CD4-positive, alpha-beta T cell treated with Interleukin-21 for 1 hour (primary cell): ENCODE results near the gene SH3BGRL3.
"Not testable (repeated sequence)": the region's sequence is repeated elsewhere in the genome, so short reads cannot be mapped to it uniquely, and the experiment has no call there.

Experiments used
- DNase-seq: peaks from one replicate; pipeline ENCODE4 v3.0.0-alpha.2; 2020

SH3BGRL3 gene

DNA sequence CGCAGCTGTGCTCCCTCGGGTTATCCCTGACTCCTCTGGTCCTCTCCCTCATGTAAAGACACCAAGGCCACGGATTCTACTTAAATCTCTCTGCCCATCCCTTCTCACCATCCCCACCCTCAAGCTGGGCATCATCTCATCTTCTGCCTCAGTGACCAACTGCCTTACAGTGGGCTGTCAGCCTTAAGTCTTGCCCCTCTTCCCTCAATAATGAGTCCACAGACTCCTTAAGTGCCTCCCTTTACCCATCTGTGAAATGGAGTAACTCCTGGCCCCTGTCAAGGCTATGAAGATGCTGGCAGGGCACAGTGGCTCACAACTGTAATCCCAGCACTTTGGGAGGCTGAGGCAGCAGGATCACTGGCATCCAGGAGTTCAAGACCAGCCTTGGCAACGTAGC lies 12.1 kb downstream of the SH3BGRL3 start:
- no peak for DNase-seq

DNA sequence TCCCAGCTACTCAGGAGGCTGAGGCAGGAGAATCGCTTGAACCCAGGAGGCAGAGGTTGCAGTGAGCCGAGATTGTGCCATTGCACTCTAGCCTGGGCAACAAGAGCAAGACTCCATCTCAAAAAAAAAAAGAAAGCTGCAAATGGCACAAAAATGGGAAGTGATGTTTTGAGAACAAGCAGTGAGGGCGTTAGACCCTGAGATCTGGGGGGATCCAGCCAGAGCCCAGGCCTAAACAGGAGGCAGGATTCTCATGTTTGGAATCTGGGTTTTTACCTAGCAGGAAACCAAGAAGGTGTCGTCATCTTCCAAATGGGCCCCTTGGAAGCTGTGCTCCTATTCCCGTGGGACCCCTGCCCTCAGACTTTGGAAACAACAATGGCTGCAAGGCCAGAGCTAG lies 12.8 kb downstream of the SH3BGRL3 start:
- DNase-seq: not testable (repeated sequence)

- DNase-seq: no peak
Observed at GRCh38 chr1:26293911-26294463, 14.1 kb downstream of the SH3BGRL3 start.

- no peak for DNase-seq
Observed at GRCh38 chr1:26295194-26296138, 15.6 kb downstream of the SH3BGRL3 start.

DNA sequence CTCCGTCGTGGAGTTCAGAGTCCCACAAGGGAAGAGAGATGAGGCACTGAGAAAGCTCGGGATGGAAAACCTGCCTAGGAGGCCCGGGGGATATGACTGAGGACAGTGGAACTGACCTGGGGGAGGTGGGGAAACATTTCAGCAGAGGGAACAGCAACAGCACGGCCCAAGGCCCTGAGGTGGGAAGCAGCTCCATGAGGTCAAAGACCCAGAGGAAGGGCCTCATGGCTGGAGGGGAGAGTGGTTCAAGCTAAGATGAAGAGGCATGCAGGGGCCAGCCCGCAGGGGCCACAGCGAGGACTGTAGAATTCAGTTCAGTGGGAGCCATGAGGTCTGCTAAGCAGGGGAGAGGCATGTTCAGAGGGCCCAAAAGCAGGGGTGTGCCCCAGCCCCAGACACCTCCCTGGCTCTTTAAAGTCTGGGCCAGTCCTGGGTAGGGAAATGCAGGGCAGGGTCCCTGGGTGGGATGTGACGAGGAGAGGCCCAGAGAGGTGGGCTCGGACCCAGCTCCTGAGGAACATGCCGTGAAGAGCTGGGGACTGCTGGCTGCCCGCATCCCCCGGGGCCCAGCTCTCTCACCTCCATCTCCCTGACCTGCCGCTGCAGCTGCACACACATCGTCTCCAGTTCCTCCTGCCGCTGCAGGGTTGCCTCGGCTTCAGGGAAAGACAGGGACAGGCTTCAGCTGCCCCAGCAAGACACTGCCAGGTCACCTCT lies 16.6 kb downstream of the SH3BGRL3 start:
- no peak for DNase-seq

GRCh38 chr1:26297057-26297790 lies 17.3 kb downstream of the SH3BGRL3 start:
- no peak for DNase-seq

DNA sequence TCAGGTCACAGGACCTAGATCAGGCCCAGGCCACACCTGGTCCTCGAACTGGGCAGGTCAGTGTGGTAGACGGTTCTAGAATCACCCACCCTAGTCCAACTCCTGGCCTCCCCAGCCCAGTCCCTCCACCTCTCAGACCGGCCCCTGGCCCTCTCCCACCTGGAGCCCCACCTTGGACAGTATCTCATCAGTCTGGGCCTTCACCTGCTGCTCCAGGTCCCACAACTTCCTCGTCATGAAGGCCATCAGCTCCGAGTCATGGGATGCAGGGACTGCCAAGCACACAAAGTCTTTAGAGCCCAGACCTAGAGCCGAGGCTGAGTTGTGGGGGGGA lies 17.9 kb downstream of the SH3BGRL3 start:
- no peak for DNase-seq

- no peak for DNase-seq
Observed at GRCh38 chr1:26300578-26301275, 20.8 kb downstream of the SH3BGRL3 start.

GRCh38 chr1:26302733-26303405 lies 23.0 kb downstream of the SH3BGRL3 start:
- DNase-seq: no peak

- DNase-seq: no peak
Observed at GRCh38 chr1:26305667-26306289, 25.9 kb downstream of the SH3BGRL3 start.

DNA sequence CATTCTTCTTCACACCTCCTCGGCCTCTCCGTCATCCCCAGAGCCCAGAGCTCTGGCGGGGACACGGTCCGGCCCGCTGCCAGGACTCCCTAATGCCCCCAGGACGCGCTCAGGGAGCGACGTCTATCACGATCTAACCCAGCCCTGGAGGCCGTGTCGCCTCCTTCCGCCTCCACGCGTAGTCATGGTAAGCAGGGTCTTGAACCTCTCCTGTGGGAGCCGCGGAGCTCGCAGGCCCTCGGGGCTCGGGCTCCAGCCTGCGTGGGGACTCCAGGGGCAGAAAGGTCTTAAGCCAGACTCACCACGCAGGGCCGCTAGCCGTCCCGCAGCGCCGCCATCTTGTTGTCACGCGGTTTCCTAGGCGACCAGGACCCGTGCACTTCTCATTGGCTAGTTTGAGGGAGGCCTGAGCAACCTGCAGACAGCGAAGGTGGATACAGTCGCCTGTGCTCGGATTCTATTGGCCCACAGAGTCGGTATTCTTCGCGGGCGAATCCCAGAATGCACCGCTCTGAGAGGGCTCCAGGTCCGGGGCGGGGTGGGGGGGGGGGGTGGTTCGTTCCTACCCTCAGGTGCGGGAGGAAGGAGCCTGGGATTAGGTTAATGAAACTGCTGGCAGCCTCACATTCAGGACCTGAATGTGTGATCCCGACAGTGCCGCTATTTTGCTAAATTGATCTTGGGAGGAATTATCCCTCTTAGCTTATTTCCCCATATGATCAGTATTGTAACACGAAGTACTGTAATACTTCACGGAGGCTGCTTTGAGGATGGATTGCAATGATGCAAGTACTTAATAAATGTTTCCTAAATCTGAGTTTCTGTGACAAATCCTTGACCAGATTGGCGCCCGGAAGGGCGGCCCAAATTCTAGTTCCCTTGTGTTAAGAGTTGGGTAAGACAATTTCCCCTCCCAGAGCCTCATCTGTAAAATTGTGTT lies 26.7 kb downstream of the SH3BGRL3 start, which contains the start of gene UBXN11:
Gene UBXN11 (minus strand): TSS at position 347 of the 940 bp plus-strand sequence. CDS start 3,753 bp downstream, outside the sequence.
- peak; percentile 95 for DNase-seq

DNA sequence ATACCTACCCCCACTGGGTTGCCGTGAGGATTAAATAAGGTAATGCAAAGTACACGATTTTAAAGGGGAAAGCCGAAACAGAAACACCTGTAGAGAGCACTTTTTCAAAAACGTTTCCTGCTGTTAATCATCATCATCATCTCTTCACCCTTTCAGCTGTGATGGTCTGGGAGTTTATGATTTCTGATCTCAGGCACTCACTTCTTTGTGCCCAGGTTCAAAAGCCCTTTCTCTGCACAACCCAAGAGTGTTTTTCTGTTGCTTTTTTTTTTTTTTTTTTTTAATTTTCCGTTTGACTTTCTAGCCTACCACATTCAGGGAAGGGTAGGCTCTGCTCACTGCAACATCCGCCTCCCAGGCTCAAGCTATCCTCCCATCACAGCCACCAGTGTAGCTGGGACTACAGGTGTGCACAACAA lies 27.5 kb downstream of the SH3BGRL3 start:
- peak; percentile 45 for DNase-seq

DNA sequence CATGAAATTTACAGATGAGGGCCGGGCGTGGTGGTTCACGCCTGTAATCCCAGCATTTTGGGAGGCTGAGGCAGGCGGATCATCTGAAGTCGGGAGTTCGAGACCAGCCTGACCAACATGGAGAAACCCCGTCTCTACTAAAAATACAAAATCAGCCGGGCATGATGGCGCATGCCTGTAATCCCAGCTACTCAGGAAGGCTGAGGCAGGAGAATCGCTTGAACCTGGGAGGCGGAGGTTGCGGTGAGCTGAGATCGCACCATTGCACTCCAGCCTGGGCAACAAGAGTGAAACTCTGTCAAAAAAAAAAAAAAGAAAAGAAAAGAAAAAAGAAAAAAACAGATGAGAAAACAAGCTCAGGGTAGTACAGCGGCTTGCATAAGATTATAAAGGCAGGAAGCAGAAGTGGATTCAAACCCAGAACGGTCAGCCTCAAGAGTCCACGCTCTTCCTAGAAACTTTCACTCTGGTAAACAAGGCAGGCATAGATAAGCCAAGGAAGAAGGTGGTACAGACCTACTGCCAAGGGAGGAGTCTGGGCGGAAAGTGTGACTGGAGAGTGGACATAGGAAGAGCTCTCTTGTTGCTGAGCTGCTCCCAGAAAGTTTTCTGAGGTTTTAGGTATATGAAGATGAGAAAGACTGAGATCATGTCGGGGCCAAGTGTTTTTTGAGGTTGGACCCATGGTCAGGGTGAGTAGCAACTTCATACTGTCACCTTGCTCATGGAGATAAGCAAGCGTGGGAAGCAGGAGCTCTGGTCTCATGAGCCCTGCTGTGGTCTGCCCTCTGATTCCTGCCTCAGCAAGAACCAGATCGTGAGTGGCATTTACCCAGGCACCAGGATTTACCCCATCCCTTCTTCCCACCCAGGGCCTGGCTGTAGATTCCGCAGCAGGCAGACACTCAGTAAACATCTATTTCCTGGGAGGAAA lies 28.3 kb downstream of the SH3BGRL3 start:
- DNase-seq: not testable (repeated sequence)

- DNase-seq: no peak
Observed at GRCh38 chr1:26314501-26314900, 34.6 kb downstream of the SH3BGRL3 start.

DNA sequence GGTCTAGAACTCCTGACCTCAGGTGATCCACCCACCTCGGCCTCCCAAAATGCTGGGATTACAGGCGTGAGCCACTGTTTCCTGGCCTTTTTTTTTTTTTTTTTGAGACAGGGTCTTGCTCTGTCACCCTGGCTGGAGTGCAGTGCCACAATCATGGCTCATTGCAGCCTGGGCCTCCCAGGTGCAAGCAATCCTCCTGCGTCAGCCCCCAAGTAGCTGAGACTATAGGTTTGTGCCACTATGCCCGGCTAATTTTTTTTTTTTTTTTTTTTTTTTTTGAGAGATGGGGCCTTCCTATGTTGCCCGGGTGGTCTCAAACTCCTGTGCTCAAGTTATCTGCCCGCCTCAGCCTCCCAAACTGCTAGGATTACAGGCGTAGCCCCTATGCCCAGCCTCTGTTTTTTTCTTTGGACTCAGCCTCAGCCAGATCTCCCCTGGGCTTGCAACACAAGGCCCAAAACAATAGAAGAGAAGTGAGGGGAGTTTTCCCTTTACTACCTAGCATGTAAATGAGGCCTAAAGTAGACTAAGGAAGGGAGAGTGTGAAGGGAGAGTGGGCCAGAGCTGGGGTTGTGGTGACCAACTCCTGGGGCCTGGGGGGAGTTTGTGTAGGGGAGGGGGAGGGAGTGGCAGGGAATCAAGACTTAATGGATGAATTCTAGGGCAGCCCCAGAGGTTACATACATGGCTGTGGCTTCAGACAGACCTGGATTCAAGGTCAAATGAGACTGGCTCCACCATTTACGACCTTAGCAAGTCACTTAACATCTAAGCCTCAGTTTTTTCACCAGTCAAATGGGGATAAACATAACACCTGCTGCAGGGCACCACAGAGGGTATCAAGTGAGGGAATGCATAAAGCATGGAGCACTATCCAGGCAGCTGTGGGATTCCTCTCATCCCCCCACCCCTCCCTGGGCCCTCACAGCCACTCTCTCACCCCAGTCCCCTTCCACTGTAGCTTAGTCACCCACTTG lies 36.3 kb downstream of the SH3BGRL3 start:
- no peak for DNase-seq

DNA sequence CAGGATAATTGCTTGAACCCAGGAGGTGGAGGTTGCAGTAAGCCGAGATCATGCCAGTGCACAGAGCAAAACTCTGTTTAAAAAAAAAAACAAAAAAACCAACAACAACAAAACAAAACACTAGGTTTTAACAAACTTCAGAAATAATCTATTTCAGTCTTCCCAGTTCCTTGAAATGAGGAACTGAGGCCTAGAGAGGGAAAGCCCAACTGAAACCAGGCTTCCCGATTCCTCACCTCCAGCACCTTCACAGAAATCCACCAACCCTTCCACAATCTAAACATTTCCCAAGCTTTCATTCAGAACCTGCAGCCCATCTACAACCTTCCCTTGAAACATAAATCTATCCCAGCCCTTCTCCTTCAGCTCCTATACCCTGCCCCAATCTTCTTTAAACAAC lies 37.3 kb downstream of the SH3BGRL3 start:
- DNase-seq: no peak

- peak; percentile 84 for DNase-seq
Observed at GRCh38 chr1:26317612-26318337, 37.9 kb downstream of the SH3BGRL3 start, which contains the start of gene CD52. Gene CD52 (plus strand): TSS chr1:26317958. CDS start chr1:26318018, 60 bp downstream.
